Esophagus muscularis mucosa (tissue), 3 donors: ENCODE results near the gene TSR1.

Experiments
- CTCF ChIP-seq, 3 experiments: fragments of 200-600 bp in 2 of 3; fragments of 450-650 bp in 1 of 3; sonication (generic) in 2 of 3; IDR thresholded peaks; one replicate each; pipeline ENCODE4 v1.5.1; 2017 to 2019; ENCODE audit warnings: antibody characterized with exemption in 3 of 3, mild to moderate bottlenecking in 2 of 3, moderate library complexity in 1 of 3
- POLR2A ChIP-seq: fragments of 450-650 bp; IDR thresholded peaks from one replicate; pipeline ENCODE4 v1.6.1; 2017; ENCODE audit warnings: antibody characterized with exemption, moderate library complexity, mild to moderate bottlenecking, low read depth

GRCh38 chr17:2319051-2319450 is 17.2 kb downstream of the TSR1 start:
- TF ChIP-seq CTCF (IDR thresholded peaks at IDR 0.05) (no peak), POLR2A (no peak)
